Cortex of kidney (tissue), 1 donor: ENCODE measurements around the gene ABCA12.
"Not testable (repeated sequence)": the region's sequence is repeated elsewhere in the genome, so short reads cannot be mapped to it uniquely, and the experiment has no call there.

Experiments used
- DNase-seq: peaks from one replicate; lab custom pipeline; 2025; lab: John Stamatoyannopoulos, UW

Gene ABCA12, protein sequence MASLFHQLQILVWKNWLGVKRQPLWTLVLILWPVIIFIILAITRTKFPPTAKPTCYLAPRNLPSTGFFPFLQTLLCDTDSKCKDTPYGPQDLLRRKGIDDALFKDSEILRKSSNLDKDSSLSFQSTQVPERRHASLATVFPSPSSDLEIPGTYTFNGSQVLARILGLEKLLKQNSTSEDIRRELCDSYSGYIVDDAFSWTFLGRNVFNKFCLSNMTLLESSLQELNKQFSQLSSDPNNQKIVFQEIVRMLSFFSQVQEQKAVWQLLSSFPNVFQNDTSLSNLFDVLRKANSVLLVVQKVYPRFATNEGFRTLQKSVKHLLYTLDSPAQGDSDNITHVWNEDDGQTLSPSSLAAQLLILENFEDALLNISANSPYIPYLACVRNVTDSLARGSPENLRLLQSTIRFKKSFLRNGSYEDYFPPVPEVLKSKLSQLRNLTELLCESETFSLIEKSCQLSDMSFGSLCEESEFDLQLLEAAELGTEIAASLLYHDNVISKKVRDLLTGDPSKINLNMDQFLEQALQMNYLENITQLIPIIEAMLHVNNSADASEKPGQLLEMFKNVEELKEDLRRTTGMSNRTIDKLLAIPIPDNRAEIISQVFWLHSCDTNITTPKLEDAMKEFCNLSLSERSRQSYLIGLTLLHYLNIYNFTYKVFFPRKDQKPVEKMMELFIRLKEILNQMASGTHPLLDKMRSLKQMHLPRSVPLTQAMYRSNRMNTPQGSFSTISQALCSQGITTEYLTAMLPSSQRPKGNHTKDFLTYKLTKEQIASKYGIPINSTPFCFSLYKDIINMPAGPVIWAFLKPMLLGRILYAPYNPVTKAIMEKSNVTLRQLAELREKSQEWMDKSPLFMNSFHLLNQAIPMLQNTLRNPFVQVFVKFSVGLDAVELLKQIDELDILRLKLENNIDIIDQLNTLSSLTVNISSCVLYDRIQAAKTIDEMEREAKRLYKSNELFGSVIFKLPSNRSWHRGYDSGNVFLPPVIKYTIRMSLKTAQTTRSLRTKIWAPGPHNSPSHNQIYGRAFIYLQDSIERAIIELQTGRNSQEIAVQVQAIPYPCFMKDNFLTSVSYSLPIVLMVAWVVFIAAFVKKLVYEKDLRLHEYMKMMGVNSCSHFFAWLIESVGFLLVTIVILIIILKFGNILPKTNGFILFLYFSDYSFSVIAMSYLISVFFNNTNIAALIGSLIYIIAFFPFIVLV (N-terminal part only)

DNA sequence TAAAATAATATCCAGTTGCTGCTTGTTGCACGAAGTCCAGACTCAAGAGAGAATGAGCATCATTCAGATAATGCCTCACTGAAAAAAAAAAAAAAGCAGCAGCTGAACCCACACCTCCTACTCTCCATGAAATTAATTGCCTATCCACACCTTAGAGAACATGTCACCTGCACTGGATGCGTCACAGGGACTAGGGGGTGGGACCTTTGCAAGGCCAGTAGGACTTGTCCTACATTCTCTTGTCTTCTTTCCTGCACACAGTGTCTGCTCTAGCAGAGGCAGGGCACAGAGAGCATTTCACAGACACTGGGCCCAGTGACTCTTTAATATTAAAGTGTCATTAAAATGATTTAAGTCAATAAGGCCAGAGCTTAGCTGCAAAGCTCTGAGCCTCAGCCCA lies at the start of gene ABCA12:
Gene ABCA12, minus strand, starts transcription at position 148 of the 400 bp plus-strand sequence. CDS start 418 bp downstream, outside the sequence.
- no peak for DNase-seq

DNA sequence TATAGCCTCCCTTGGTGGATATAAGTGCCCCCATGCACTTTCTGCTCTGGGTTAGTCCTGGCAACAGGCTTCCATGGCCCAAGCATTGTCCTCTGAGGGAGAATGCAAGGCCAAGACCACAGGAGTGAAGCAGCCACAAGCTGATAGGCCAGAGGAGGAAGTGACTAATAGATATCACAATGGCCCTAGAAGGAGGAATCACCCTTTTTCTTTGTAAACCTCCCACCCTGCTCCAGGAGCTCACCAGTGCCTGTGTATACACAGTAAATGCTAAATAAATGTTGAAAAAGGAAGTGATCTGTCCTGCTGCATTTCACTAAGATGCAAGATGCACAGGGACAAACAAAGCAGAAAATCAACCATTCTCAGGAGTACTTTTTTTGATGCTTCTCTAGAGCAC lies 49.7 kb upstream of the ABCA12 start:
- no peak for DNase-seq

DNA sequence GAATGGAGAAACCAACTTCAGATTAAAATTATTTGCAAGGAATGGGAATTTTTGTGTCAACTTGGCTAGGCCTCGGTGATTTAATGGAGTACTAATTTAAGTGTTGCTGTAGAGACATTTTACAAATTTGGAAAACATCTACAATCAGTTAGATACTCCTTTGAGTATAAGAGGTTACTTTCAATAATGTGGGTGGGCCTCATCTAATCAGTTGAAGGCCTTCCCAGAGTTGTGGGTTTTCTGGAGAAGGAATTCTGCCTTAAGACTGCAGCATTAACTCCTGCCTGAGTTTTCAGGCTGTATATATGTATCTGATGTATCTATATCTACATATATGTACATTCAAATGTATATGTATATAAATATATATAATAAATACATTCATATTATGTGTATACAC lies 47.6 kb upstream of the ABCA12 start:
- DNase-seq = no peak

DNA sequence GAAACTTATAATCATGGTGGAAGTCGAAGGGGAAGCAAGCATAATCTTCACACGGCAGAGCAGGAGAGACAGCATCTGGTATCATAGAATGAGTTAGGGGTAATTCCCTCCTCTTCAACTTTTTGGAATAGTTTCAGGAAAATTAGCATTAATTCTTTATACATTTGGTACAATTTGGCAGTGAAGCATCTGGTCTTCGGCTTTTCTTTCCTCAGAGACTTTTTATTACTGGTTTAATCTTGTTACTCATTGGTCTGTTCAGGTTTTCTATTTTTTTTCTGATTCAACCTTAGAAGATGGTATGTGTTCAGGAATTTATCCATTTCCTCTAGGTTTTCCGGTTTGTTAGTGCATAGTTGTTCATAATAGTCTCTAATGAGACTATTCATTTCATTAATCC lies 39.7 kb upstream of the ABCA12 start:
- DNase-seq = no peak

DNA sequence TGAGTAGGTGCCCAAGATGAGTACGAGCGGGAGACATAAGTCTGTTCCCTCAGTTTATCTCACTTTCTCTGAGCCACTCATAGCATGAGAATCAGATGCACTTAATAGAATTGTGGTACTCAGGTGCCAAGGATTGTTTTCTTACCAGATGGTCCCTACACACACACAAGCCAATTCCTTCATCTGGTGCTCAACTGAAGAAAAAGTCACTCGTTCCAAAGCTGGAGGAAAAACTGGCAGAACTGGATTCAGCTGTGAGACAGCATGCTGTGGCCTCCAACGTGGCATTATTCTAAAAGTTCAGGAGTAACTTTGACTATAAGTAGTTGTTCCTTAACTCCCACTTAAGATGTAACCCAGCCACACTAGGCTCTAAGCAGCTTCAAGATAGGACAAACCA lies 33.4 kb upstream of the ABCA12 start:
- no peak for DNase-seq

DNA sequence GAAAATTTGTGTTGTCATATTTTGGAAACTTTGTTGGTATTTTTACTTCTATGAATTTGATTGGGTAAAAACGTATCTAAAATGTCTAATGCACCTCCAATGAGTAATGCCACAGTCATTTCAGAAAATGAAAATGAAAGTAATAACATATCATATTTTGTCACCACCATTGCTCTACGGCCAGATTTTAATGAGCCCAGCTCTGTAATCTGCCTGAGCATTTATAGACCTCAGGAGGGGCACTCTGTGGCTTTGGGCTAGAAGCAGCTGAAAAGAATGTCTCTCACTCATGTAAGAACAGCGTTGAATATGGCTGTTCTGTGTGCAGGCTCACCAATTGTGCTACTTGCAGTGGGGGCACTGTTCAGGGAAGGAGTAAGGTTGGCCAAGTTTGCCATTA lies 32.7 kb upstream of the ABCA12 start:
- DNase-seq = no peak

DNA sequence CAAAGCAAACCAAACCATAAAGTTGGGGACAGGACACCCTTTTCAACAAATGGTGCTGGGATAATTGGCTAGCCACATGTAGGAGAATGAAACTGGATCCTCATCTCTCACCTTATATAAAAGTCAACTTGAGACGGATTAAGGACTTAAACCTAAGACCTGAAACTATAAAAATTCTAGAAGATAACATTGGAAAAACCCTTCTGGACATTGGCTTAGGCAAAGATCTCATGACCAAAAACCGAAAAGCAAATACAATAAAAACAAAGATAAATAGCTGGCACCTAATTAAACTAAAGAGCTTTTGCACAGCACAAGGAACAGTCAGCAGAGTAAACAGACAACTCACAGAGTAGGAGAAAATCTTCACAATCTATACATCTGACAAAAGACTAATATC lies 28.1 kb upstream of the ABCA12 start:
- not testable (repeated sequence) for DNase-seq

DNA sequence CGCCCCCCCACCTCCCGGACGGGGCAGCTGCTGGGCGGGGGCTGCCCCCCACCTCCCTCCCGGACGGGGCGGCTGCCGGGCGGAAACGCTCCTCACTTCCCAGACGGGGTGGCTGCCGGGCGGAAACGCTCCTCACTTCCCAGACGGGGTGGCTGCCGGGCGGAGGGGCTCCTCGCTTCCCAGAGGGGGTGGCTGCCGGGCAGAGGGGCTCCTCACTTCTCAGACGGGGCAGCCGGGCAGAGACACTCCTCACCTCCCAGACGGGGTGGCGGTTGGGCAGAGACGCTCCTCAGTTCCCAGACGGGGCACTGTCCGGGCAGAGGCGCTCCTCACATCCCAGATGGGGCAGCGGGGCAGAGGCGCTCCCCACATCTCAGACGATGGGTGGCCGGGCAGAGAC lies 24.9 kb upstream of the ABCA12 start:
- not testable (repeated sequence) for DNase-seq

DNA sequence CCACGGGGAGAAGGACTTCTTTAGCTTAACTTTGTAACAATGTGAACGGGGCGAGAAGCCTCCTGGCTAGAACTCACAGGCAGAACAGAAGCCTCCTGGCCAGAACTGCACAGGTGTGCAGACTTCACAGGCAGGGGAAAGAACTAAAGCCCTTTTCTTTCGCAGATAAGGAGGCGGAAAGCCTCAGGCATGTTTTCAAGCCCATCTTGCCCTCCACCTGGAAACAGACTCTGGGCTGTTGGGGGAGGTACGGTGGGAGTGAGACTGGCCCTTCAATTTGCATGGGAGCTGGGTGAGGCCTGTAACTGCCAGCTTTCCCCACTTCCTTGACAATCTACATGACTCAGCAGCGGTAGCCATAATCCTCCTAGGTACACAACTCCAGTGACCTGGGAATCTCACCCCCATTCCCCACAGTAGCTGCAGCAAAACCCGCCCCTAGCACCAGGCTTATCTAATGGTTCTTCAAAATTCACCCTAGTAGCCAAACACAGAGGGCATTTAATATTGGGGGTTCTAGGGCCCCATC lies 22.9 kb upstream of the ABCA12 start:
- DNase-seq = no peak

DNA sequence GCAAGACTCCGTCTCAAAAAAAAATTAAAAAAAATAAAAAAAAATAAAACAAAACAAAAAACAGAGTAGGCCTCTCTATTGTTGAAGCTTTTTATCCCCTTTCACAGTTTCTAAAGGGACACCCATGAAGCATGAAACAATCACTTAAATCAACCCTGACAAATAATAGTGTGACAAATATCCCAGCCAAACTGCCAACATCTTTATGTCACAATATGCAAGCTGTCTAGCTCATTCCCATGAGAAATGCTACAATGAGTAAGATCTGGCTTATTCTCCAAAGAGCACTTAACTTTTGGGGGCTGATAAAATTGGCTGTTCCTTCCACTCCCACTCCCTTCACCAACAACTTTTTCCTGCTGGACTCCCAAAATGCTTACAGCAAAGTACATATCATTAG lies 21.7 kb upstream of the ABCA12 start:
- DNase-seq = no peak

DNA sequence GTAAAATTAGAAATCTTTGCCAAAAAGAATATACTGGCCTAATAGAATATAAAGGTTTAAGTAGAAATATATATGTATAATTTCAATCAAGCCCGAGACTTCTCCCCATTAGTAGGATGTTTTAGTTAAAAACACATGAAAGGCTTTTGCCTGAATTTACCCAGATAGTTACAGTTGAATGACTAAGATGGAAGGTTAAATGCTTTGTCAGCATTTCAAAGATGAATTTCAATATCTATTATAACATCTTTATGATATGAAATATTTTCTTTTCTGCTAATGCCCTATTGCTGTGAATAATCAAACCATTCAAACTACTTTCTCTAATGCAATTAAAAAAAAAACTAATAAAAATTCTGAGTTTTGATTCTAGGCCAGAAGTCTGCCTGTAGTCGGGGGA lies 18.0 kb upstream of the ABCA12 start:
- no peak for DNase-seq

DNA sequence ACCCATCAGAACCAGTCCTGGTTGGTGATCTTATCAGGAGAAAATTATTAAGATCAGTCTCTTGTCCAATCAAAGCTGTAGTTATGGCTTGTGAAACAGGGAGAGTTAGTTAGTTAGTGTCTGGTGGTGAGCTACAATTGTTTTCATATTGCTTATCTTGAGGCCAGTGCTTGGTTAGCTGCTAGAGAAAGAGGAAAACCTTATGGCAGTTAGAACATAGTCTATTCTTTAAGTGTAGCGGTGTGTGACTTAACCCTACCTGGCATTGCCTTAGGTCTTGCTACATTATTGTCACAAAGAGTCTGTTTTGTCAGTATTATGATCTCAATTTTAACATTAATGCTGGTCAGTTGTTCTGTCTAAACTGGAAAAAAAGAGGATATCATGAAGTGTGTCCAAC lies 11.5 kb upstream of the ABCA12 start:
- DNase-seq = no peak

DNA sequence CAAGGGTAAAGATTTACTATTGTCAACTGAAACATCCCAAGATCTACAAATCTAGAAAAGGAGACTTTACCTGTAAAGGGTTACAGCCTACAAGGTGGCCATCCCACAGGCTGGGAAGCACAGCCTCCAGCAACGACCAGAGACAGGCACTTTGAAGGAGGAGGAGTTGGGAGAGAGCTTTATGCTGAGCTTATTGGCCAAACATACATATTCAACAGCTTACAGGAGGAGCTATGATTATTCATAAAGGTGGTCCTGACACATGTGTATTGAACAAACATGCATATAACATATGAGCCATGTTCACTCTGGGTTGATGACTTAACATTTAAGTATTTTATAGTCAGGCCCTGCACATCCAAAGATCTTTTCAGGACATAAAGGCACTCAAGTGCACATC lies 11.1 kb upstream of the ABCA12 start:
- no peak for DNase-seq

DNA sequence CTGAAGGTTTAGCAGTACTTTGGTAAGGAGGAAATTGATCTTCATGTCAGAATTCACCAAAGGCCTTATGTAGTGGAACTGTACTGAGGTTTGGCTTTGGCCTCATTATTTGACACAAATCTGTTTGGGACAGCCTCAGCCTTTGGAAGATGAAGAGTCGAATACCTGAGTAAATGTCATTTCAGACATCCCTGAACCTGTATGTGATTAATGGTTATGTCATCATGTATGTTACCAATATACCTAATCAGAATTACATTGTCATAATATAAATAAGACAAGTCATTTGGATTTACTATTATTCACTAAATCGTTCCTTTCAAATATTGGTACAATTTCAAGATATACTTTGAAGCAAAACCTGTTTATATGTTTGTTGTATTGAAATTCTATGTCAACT lies 10.6 kb upstream of the ABCA12 start:
- no peak for DNase-seq

DNA sequence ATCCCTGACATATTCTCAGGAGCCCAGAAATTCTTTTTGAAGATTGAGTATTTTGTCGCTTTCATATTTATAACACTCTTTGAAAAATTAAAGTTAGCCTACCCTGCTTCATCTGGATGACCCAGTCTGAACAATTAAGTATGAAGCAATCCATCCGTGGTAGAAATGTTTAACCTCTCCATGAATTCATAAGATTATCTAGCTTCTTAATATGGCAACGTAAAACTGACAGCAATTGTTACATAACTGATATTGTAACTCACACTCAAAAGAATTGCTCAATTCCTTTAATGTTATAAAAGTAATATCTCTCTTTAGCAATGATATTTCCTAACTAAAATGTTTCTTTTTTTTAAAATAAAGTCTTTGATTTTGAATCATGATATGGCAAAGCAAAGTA lies 7.2 kb upstream of the ABCA12 start:
- no peak for DNase-seq

DNA sequence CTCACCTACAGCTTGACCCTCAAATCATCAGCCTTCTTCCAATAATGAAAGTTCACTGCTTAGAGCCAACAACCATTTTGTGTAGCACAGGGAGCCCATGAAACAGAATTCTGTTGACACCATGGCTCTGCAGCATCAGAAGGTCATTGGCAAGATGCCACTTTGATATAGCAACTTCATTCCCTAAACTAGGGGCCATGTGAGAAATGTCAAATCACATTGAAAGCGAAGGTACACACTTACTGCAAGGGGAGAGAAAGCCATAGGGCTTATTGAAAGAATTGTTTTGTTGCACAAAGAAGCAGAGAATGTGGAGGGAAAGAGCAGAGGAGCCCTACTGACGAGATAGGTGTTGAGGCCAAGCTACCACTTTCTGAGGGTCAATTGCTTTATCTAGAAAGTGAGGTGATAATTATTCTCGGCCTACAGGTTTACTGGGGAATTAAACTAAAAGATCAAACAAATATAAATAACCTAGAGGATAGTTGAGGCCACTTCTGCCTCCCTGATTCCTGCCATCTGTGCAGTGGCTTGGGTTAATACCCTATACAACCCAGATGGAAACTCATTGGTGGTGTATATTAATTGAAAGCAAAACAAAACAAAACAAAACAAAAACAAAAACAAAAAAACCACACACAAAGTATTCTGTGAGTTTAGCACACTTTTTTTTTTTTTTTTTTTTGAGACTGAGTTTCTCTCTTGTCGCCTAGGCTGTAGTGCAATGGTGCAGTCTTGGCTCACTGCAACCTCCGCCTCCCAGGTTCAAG lies 5.9 kb upstream of the ABCA12 start:
- DNase-seq = no peak

DNA sequence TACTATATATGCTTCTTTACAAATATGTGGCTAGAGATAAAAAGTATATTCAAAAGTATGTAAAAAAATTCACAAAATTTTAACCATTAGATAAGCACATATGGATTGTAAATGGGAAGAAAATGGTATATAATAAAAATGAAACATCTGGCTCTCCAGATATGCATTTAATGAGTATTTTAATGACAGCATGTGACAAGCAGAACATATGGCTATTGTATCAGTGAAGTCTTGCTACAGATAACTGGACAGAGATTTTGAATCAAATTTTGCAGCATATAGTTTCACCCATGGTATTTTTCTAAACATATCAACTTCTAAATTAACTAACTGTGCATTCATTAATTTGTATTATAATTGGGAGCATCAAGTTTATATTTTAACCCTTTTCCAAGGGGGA lies 5.0 kb upstream of the ABCA12 start:
- DNase-seq = no peak

DNA sequence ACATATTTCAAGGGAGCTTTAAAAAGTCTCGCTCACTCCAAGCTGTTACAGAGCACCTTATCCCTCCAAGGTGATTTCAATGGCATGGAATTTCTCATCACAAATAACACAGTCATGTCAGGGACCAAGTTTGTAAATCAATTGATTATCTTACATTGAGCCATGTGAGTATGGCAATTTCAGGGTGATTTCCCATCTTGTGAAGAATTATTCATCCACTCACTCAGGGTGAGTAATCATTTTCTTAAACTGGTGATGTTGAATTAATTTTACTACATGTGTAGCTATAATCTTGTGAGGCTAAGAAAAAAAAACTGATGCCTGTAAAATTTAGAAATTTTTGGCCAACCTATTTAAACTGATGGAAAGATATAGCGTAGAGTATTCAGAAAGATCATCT lies 3.3 kb upstream of the ABCA12 start:
- DNase-seq = no peak

DNA sequence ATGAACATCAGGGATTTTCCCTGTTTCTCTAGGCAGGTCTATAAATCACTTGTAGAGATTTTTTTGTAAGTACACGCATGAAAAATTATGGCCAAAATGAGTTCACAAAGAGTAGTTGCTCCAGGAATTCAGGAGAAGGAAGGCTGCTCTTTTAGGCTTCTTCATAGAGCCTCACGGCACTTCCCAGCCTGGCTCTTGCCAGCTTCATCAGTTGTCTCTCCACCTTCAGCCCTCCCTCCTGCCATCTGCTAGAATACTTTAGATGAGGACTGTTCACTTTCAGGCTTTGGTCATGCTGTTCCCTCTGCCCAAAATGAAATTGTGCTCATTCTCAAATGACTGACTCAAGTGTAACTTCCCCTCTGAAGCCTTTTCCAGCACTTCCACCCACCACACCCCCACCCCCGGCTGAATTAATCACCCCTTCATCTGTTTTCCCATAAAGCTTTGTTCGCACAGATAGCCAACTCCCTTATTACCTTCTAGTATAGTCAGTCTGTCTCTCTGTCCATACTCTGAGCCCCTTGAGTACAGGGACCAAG lies 1.8 kb upstream of the ABCA12 start:
- no peak for DNase-seq

DNA sequence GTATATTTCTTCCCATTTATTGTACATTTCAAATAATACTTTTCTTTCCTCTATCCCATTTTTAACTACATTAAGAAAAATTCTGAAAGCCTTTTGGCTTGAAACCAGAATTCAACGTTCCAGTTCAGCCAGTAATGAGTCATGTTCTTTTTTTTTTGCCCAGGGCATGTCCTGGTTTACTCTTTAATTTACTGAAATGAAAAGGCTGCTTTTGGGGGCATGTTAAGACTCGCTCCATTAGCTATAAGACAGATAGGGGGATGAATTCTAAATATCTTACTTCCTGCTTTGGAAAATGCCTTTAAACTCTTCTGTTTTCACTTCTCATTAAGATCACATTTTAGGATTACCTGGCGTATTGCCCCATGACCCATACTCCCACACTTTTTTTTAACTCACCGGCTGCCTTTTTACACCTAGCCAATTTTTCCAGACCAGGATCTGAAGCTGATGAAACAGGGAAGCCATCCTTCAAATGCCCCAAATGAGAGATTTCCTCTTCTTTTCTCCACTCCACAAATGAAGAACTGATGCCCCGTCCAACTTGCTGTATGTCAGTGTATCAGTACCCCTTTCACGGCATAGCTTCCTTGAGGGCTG lies 585 bp downstream of the ABCA12 start:
- no peak for DNase-seq

DNA sequence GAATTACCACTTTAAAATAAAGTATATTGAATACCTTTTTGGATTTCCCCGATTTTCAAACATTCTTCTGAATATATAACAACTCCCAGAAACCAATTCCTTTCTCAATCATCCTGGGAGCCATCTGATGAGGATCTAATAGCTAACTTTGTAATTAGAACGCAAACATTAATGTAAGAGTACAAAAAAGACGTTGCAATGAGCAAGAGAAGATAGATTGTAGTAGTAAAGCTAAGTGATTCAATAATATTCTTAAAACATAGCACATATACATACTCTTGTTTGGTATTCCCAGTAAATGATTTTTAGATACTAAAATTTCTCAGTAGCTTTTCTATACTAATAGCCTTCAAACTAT lies 1.1 kb downstream of the ABCA12 start:
- no peak for DNase-seq
